Neural cell (in vitro differentiated cells): ENCODE measurements around the gene MGAT2. TPM values are rescaled to one million over a fixed set of nuclear protein-coding genes. Genes with fewer than 3 reads are reported as not detected.

Experiments used
- H2AFZ ChIP-seq: fragments of 200-600, 300-800 bp; sonication (generic), shearing (Covaris generic); 2 replicates; pipeline ENCODE4 v1.6.0; 2014; ENCODE audit warnings: low read depth, mild to moderate bottlenecking, antibody characterized with exemption, low read length, moderate library complexity
- H3F3A ChIP-seq: fragments of 200-600 bp; shearing (Covaris generic); 2 replicates; pipeline ENCODE4 v1.6.1; 2016; ENCODE audit warnings: mild to moderate bottlenecking, moderate library complexity, mixed read lengths, antibody characterized with exemption, low read length; ENCODE audit not compliant: insufficient read depth, poor library complexity, severe bottlenecking
- H3K27ac ChIP-seq: fragments of 200-600, 300-800 bp; sonication (generic), shearing (Covaris generic); 2 replicates; pipeline ENCODE4 v1.5.1; 2014; ENCODE audit warnings: mild to moderate bottlenecking, low read length, moderate library complexity
- H3K27me3 ChIP-seq: fragments of 300-800, 200-600 bp; sonication (generic), shearing (Covaris generic); 2 replicates; pipeline ENCODE4 v1.6.0; 2014; ENCODE audit warnings: mild to moderate bottlenecking, low read depth, low read length, moderate library complexity; ENCODE audit not compliant: insufficient read depth
- H3K36me3 ChIP-seq: fragments of 300-800, 200-600 bp; sonication (generic), shearing (Covaris generic); 2 replicates; pipeline ENCODE4 v1.5.1; 2014; ENCODE audit warnings: mild to moderate bottlenecking, antibody characterized with exemption, low read length, moderate library complexity; ENCODE audit not compliant: insufficient read depth
- H3K4me2 ChIP-seq: fragments of 300-800, 200-600 bp; sonication (generic), shearing (Covaris generic); 2 replicates; pipeline ENCODE4 v1.6.0; 2014; ENCODE audit warnings: mild to moderate bottlenecking, low read length
- H3K4me3 ChIP-seq: fragments of 300-800, 200-600 bp; sonication (generic), shearing (Covaris generic); 2 replicates; pipeline ENCODE4 v1.5.1; 2014; ENCODE audit warnings: mild to moderate bottlenecking, low read length, moderate library complexity
- H3K79me2 ChIP-seq: fragments of 200-600 bp; shearing (Covaris generic); replicated peaks from 2 replicates; pipeline ENCODE4 v1.6.0; 2014; ENCODE audit warnings: mild to moderate bottlenecking, low read length, moderate library complexity; ENCODE audit not compliant: insufficient read depth
- H3K9ac ChIP-seq: fragments of 300-800, 200-600 bp; sonication (generic), shearing (Covaris generic); 2 replicates; pipeline ENCODE4 v1.6.1; 2016; ENCODE audit warnings: mild to moderate bottlenecking, low read length, mixed read lengths
- H3K9me2 ChIP-seq: fragments of 200-600 bp; shearing (Covaris generic); 2 replicates; pipeline ENCODE4 v1.6.1; 2016; ENCODE audit warnings: mild to moderate bottlenecking, low read length, mixed read lengths; ENCODE audit not compliant: insufficient read depth
- H3K9me3 ChIP-seq: fragments of 200-600, 300-800 bp; sonication (generic), shearing (Covaris generic); 2 replicates; pipeline ENCODE4 v1.6.1; 2016; ENCODE audit warnings: mild to moderate bottlenecking, mixed run types, low read length, moderate library complexity, mixed read lengths
- H4K20me1 ChIP-seq: fragments of 200-600 bp; shearing (Covaris generic); 2 replicates; pipeline ENCODE4 v1.6.1; 2016; ENCODE audit warnings: mild to moderate bottlenecking, mixed run types; ENCODE audit not compliant: insufficient read depth
- EP300 ChIP-seq: fragments of 450-650 bp; conservative IDR thresholded peaks from 2 replicates; pipeline ENCODE4 v1.6.1; 2014; ENCODE audit warnings: antibody characterized with exemption, mild to moderate bottlenecking, moderate library complexity; ENCODE audit not compliant: poor library complexity, severe bottlenecking
- EZH2 ChIP-seq: fragments of 200-600, 300-800 bp; shearing (Covaris generic), sonication (generic); IDR thresholded peaks from 2 replicates; pipeline ENCODE4 v1.6.1; 2014; ENCODE audit warnings: antibody characterized with exemption, low read length, borderline replicate concordance, mild to moderate bottlenecking; ENCODE audit not compliant: insufficient read depth, poor library complexity, severe bottlenecking
- MXI1 ChIP-seq: fragments of 450-650 bp; conservative IDR thresholded peaks from 2 replicates; pipeline ENCODE4 v1.6.1; 2014; ENCODE audit warnings: antibody characterized with exemption, mild to moderate bottlenecking; ENCODE audit not compliant: poor library complexity, severe bottlenecking
- POLR2AphosphoS5 ChIP-seq: IDR thresholded peaks from 2 replicates; pipeline ENCODE4 v1.6.1; 2012
- RAD21 ChIP-seq: fragments of 450-650 bp; conservative IDR thresholded peaks from 2 replicates; pipeline ENCODE4 v1.6.1; 2014; ENCODE audit warnings: antibody characterized with exemption, mild to moderate bottlenecking, moderate library complexity
- SMC3 ChIP-seq: fragments of 450-650 bp; conservative IDR thresholded peaks from 2 replicates; pipeline ENCODE4 v1.6.1; 2014; ENCODE audit warnings: antibody characterized with exemption, mild to moderate bottlenecking, moderate library complexity; ENCODE audit not compliant: poor library complexity
- TAF1 ChIP-seq: IDR thresholded peaks from 2 replicates; pipeline ENCODE4 v1.6.1; 2012; ENCODE audit warnings: low read depth
- polyA minus RNA-seq: library from RNA; depleted of rRNA, polyadenylated mRNA; stranded (reverse); fragments of >200 nt; gene quantifications from 2 replicates; pipeline ENCODE4 v1.2.3, GENCODE V29; 2014
- polyA plus RNA-seq: library from polyadenylated mRNA; depleted of rRNA; stranded (reverse); fragments of >200 nt; gene quantifications from 2 replicates; pipeline ENCODE4 v1.2.3, GENCODE V29; 2014
- TF ChIP-seq, protein P1 (sequence below): IDR thresholded peaks from 2 replicates; pipeline ENCODE4 v1.6.1; 2012; ENCODE audit warnings: borderline replicate concordance
- TF ChIP-seq, protein P2 (sequence below): fragments of 450-650 bp; IDR thresholded peaks from 2 replicates; pipeline ENCODE4 v1.5.1; 2014; ENCODE audit warnings: antibody characterized with exemption, mild to moderate bottlenecking, moderate library complexity; ENCODE audit not compliant: poor library complexity, severe bottlenecking

MGAT2 gene
- polyA plus RNA-seq (23.7 and 24.7 TPM in 2 replicates), polyA minus RNA-seq (66.1 and 67.0 TPM in 2 replicates)

DNA sequence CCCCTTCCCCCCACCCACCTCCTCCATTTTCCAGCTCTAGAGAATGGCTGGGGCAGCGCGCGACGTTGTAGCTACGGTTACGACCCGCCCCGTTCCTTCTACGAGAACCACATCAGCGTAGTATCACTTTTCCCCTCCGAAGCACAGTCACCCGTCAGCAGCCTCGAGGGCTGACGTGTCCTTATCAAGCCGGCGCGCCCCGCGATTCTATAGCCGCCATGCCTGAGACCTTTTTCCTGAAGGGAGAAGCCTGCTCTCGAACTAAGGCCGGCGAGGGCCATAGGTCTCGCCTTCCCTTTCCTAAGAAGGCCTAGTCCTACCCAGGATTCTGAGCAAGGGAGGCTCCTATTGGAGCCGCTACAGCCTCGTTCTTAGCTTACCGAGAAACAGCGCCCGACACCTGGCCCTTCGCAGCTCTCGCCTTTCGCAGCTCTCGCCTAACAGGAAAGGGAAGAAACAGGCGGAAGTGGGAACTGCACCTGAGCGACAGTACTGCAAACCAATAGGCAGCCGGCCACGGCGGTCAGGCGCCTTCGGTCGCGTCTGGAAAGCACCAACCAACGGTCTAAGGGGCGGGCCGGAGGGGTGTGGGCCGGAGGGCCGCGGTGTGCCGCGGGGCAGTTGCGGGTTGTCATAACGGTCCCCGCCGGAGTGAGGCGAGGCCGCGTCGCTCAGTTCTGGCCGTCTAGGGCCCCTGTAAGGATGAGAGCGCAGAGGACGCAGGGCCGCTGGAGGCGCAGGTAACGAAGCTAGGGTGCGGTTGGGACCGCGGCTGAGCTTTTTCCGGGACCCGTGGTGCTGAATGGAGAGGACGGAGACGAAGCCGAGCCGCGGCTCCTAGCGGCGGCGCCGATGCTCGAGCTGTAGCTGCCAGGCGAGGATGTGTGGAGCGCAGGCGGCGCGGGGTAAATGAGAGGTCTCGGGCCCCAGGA, at the start of gene MGAT2, which contains the start of gene RPL36AL:
Gene MGAT2, plus strand, starts transcription at position 618 of the 932 bp plus-strand sequence. CDS start 470 bp downstream, outside the sequence.
Gene RPL36AL, minus strand, starts transcription at position 445 of the 932 bp plus-strand sequence. CDS start 1,522 bp downstream, outside the sequence.
- Histone ChIP-seq H2AFZ (peak within 1 kb of the TSS; percentile 79), H3K27ac (peak within 1 kb of the TSS; percentile 98), H3K79me2 (peaks cover 51% of the 10 kb centered on the region), H3K4me3 (peak within 1 kb of the TSS; percentile 96), H3K9ac (peak within 1 kb of the TSS; percentile 94), H3K9me3 (no peaks in the 10 kb centered on the region), H3K27me3 (no peaks in the 10 kb centered on the region), H3K36me3 (peaks cover 14% of the 10 kb centered on the region), H3K4me2 (peak within 1 kb of the TSS; percentile 86), H3F3A (peaks cover 3% of the 10 kb centered on the region), H4K20me1 (no peaks in the 10 kb centered on the region), H3K9me2 (no peaks in the 10 kb centered on the region)
- TF ChIP-seq RAD21 (peak; percentile 27), TAF1 (peak; percentile 98), EZH2 (no peak), MXI1 (peak; percentile 94), EP300 (no peak), SMC3 (peak; percentile 45), POLR2AphosphoS5 (peak; percentile 99)
- TF ChIP-seq, protein P1, sequence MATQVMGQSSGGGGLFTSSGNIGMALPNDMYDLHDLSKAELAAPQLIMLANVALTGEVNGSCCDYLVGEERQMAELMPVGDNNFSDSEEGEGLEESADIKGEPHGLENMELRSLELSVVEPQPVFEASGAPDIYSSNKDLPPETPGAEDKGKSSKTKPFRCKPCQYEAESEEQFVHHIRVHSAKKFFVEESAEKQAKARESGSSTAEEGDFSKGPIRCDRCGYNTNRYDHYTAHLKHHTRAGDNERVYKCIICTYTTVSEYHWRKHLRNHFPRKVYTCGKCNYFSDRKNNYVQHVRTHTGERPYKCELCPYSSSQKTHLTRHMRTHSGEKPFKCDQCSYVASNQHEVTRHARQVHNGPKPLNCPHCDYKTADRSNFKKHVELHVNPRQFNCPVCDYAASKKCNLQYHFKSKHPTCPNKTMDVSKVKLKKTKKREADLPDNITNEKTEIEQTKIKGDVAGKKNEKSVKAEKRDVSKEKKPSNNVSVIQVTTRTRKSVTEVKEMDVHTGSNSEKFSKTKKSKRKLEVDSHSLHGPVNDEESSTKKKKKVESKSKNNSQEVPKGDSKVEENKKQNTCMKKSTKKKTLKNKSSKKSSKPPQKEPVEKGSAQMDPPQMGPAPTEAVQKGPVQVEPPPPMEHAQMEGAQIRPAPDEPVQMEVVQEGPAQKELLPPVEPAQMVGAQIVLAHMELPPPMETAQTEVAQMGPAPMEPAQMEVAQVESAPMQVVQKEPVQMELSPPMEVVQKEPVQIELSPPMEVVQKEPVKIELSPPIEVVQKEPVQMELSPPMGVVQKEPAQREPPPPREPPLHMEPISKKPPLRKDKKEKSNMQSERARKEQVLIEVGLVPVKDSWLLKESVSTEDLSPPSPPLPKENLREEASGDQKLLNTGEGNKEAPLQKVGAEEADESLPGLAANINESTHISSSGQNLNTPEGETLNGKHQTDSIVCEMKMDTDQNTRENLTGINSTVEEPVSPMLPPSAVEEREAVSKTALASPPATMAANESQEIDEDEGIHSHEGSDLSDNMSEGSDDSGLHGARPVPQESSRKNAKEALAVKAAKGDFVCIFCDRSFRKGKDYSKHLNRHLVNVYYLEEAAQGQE, result peak; percentile 73
- TF ChIP-seq, protein P2, sequence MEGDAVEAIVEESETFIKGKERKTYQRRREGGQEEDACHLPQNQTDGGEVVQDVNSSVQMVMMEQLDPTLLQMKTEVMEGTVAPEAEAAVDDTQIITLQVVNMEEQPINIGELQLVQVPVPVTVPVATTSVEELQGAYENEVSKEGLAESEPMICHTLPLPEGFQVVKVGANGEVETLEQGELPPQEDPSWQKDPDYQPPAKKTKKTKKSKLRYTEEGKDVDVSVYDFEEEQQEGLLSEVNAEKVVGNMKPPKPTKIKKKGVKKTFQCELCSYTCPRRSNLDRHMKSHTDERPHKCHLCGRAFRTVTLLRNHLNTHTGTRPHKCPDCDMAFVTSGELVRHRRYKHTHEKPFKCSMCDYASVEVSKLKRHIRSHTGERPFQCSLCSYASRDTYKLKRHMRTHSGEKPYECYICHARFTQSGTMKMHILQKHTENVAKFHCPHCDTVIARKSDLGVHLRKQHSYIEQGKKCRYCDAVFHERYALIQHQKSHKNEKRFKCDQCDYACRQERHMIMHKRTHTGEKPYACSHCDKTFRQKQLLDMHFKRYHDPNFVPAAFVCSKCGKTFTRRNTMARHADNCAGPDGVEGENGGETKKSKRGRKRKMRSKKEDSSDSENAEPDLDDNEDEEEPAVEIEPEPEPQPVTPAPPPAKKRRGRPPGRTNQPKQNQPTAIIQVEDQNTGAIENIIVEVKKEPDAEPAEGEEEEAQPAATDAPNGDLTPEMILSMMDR, result peak; percentile 53

DNA sequence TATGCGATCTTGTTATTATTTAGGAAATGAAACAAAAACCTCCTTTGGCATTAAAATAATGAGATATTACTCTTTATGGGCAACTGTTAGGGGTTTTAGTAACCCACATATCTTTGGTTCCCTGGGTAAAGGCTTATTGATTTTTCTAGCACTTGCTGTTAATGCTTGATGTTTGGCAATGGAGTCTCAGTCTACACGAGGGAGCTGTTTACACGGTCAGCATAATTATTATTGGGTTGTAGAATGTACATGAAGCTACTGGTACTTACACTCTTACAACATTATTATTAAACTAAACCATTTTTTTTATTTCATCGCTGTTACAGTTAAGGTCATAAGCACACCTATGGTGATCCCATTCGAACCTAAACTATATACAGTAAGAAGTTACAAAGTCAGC, 46.6 kb upstream of the MGAT2 start:
- H3K9me2 ChIP-seq, result no peaks in the 10 kb centered on the region
- H2AFZ ChIP-seq, result no peak overlapping the region
- no peaks in the 10 kb centered on the region for H3F3A ChIP-seq
- H3K79me2 ChIP-seq, result peaks cover 3% of the 10 kb centered on the region
- H3K27me3 ChIP-seq, result no peaks in the 10 kb centered on the region
- TF ChIP-seq MXI1, result no peak
- no peak for TF ChIP-seq TAF1
- no peak for TF ChIP-seq POLR2AphosphoS5
- TF ChIP-seq EP300, result no peak
- TF ChIP-seq, protein P2, result no peak
- no peak for TF ChIP-seq EZH2
- no peak overlapping the region for H3K9ac ChIP-seq
- H3K4me2 ChIP-seq, result no peak overlapping the region
- H3K4me3 ChIP-seq, result no peak overlapping the region
- no peak overlapping the region for H3K27ac ChIP-seq
- no peaks in the 10 kb centered on the region for H4K20me1 ChIP-seq
- H3K9me3 ChIP-seq, result no peaks in the 10 kb centered on the region
- H3K36me3 ChIP-seq, result no peaks in the 10 kb centered on the region
